Right ventricle myocardium inferior (tissue), 1 donor: ENCODE data around the gene KCNK5. TPM values are rescaled to one million over a fixed set of nuclear protein-coding genes. Genes with fewer than 3 reads are reported as not detected.

Source experiments
- ATAC-seq: fragments of 200-7000 bp; cut with Tn5 transposase; one replicate; pipeline ENCODE4 v1.9.1; 2020; ENCODE audit warnings: mild to moderate bottlenecking, moderate library complexity
- DNase-seq: peaks from one replicate; pipeline ENCODE4 v3.0.0; 2021; ENCODE audit errors: missing footprints
- intact Hi-C: fragments of 100-400 bp; cut with DNase I; formaldehyde crosslinking; loops from one replicate; pipeline ENCODE4 v1.11.0; 2022
- total RNA-seq: library from RNA; stranded (reverse); fragmentation: NEBNext Ultra II Directional; extraction: Animal tissue kit (Norgen Biotek cat#: 25700); gene quantifications from one replicate; pipeline ENCODE4 v1.2.1, GENCODE V29; 2021
- donor health status: DM: no; HTN: yes; CAD: no; lungs with severe emphysema.

The KCNK5 gene
- total RNA-seq, 1 donor from 2014 or later, result 0.60 TPM

DNA sequence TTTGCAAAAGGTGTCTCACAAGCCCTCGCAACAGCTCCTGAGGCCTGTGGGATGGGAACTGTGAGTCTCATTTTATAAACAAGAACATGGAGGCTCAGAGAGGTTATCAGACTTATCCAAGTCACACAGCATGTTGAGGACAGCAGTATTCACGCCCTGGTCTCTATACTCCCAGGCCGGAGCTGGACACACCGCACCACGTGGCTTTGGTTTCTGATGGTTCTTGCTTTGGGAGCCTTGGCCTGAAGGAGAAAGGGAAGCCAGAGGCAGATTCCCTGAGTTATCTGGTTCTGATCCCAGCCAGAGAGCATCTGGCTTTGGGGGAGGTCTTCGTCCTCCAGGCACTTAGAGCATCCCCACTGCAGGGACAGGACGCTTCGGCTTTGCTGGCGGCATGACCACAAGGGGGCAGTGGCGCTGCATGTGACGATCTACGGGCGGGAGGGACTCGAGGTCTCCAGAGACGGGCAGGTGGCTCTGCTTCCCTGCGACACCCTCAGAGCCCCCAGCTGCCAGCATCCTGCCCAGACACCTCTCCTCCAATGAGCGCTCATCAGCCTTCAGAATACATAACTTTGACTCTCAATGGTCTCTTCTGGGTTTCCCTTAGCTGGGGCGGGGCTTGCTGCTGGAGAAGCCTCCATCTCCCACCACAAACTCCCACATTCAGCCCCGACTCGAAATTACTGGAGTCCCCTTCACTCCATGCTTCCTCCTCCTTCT is 62.9 kb downstream of the KCNK5 start:
- ATAC-seq, result peak; percentile 68
- intact Hi-C loops, result loop anchor here (2.0 to 5.0 kb wide), 2 partner anchors 136 to 194 kb away; no protein-coding TSS in a partner anchor
- peak; percentile 86 for DNase-seq

DNA sequence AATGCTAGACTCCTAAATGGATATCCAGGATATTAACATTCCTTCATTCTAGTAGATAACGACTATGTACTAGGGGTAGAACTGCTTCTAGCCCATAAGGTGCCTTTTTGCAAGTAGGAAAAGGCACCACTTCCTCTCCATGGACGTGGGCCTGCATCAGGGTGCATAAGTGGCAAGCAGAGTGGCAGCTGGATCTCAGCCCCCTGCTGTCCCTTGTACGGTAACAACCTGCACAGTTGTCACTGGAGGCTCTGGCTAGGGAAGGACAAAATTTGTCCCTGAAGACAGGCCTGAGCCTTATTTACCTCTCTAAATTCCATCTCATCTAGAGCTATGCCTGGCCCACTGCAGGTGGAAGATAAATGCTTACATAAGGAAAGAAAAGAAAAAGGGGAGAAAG is 71.8 kb downstream of the KCNK5 start:
- intact Hi-C loops, result no loop called here
- DNase-seq, result no peak
- ATAC-seq, result no peak

DNA sequence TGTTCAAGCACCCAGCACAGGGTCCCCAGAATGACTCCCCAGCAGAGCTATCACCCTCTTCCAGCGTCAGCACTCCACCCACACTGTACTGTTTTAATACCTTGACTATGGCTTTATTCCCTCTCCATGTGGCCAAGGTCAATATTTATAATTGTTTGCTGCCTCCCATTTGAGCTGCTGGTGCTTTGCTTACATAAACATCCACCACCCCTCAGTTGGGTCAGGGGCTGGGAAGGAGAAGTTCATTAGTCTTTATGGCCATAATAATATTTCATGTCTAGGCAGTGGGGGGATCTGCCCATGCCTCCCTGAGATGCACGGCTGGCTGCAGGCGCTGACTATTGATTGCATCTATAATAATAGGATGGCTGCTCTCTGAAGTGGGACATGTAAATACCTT is 72.5 kb downstream of the KCNK5 start:
- intact Hi-C loops, result no loop called here
- ATAC-seq (no peak), DNase-seq (no peak)

DNA sequence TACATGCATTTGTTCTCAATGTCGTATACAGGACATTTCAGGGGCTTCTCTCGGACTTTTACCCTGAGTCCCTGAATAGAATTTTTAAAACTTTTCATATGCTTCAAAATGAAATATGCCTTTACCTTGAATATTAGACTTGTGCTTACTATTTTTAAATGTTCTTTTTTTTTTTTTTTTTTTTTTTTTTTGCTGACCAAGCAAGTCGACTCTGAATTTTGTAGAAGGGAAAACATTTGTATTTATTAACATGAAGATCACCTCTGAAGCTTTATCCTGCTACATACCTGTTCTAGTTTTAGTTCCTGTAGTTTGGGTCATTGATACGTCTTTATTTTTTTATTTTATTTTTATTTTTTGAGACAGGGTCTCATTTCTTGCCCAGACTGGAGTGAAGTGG is 74.6 kb downstream of the KCNK5 start:
- intact Hi-C loops, result no loop called here
- DNase-seq (no peak), ATAC-seq (no peak)

DNA sequence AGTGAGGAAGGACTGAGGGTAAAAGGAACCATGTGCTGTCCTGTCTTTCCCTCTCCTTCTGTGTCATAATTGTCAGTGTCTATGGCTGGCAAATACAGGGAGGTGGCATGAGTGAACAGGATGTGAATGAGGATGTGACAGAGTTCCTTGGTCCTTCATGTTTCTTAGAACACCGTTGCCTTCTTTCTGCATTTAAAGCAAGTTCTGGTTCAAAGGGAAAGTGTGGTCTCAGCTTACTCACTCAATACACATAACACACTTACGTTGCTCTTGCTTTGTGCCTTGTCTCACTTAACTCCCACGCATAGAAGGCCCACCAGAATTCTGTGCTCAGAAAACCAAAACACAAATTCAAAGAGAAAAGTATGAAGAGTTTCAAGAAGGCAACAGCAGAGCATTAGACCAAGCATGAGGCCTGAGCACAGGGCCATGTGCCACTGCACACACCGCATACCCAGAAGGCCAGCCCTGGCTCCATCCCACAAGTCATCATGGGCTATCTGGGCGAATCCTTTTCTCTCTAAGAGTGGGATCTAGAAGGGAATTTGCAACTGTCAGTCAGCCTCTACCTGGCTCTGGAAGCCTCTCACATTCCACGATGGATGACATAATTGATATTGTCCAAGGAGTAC is 75.4 kb downstream of the KCNK5 start:
- DNase-seq (no peak), ATAC-seq (no peak)
- intact Hi-C loops, result no loop called here

DNA sequence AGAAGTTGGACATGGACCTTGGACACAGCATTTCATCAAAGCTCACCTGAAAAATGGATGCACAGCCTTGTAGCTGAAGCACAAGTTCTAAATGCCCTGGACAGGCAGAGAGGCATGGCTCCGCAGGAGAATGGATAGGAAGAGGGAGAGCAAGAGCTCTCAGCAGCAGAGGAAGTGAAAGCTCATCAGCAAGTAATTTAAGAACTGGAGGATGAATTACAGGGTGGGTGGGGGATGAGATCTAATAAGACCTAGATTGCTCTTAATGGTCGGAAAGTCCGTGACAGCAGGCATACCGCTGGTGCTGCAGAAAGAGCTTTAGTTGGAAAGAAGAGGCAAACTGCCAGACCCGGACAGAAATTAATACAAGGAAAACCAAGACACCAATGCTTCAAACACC is 77.0 kb downstream of the KCNK5 start:
- DNase-seq, result no peak
- intact Hi-C loops, result no loop called here
- no peak for ATAC-seq

DNA sequence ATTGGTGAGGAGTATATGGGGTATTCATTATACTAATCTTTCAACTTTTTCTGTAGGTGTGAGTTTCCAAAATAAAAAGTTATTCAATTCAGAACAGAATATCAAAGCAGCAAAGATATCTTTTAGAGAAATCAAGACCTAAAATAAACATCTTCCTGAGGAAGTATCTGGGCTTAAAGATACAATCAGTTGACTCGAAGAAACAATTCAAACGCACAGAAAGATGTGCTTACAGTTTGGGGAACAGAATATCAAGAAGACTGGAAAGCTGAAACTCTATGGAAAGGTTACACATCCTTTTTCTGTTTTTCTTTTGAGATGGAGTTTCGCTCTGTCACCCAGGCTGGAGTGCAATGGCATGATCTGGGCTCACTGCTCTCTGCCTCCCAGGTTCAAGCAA is 78.1 kb downstream of the KCNK5 start:
- DNase-seq (no peak), ATAC-seq (no peak)
- intact Hi-C loops, result no loop called here

DNA sequence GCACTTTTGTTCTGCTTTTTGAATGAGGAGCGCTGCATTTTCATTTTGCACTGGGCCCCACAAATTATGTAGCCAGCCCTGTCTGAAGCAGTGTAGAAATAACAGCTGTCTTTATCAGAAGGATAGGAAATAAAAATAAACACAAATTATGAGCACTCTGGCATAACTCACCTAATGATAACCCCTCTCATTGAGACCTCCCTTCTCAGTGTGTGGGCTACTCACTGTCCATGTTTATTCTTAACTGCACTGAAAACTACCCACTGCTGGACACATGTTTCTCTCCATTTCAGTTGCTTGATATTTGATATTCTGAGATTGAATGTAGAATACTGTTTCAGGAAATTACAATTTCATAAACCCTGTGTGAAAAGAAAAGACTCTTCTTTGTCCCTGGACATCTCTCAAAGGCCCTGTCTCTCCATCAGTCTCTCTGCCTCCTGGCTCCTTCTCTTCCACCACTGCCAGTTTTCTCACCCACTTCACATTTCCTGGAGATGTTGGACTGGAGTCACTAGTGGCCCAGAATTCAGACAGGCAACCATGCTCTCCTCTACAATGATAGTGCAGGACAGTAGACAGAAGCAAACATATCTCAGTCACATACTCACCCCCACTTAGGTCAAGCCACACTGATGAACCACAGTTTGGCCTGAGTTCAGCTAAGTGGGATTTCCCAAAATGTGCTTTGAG is 84.6 kb downstream of the KCNK5 start:
- ATAC-seq (no peak), DNase-seq (no peak)
- intact Hi-C loops, result no loop called here

DNA sequence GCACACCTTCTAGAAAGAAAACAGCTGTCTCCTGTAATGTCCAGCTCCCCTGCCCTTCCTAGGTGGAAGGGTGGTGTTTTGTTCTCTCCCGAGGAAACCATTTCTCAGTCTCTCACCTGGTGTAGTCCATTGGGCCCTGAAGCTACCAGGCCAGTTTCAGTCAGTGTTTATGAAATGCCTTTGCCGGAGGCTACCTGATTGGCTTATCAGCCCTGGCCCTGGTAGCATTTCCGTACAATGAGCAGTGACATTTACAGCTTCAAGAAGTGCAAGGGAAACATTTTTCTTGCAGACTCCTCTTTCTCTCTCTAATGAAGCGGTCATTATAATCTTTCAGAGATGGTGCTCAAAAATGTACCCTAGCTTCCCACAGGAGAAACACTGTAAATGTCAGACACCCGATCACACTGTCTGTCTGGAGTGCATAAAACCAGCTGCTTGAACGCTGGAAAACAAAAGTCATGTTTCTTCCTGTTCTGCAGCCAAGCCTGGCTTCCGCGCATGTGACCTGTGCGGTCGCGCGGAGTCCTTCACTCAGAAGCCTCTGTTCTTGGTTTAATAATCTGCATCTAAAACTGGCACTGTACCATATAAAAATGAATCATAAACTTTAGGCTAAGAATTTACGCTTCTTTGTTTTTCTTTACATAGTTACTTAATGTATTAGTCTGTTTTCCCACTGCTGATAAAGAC is 85.9 kb downstream of the KCNK5 start:
- ATAC-seq (no peak), DNase-seq (no peak)
- intact Hi-C loops, result no loop called here

DNA sequence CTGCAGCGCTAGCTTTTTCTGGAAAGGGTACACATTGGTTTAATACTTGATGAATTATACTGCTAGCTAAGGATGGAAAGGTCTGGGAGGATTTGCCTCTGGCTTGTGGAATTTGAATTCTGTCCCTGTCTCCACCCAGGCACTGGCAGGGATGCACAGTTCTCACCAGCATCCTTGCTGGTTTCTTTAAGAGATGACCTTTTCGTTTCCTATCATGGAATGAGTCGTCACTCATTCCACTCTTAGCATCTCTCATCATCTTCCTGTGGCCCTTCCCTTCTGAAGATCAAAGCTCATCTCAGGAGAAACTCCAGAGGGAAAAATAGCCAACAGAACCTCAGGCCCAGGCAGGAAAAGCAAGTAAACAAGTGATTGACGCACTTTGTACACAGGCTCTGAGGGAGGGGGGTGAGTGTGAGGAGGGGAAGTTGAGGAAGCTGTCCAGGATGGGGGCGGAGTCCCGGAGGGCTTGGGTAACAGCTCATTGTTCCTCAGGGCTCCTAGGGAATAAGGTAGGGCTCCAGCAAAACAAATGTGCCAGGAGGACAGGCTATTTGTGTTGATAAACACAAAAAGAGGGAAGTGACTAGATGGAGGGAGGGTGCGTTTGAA is 88.6 kb downstream of the KCNK5 start:
- ATAC-seq, result no peak
- intact Hi-C loops, result no loop called here
- DNase-seq, result no peak

Other genes with a start within 250 kb of the KCNK5 start
- gene GLP1R, start 180.7 kb downstream of the KCNK5 start, total RNA-seq, result 6.8 TPM
- 11.8 TPM for gene SAYSD1, start 114.3 kb downstream of the KCNK5 start, total RNA-seq
- not detected for gene KCNK17, start 84.9 kb upstream of the KCNK5 start, total RNA-seq
- not detected for gene KCNK16, start 93.2 kb upstream of the KCNK5 start, total RNA-seq